ENCODE data around the gene CKAP2L.

The CKAP2L gene

GRCh38 chr2:112791693-112792230 is 27.4 kb upstream of the CKAP2L start:
- no peak for DNase-seq

GRCh38 chr2:112791019-112791418 is 26.6 kb upstream of the CKAP2L start:
- DNase-seq: no peak

- no peak for DNase-seq
These were observed 25.9 kb upstream of the CKAP2L start for GRCh38 chr2:112790305-112790704.

GRCh38 chr2:112789186-112789585 is 24.8 kb upstream of the CKAP2L start:
- DNase-seq: no peak

- no peak for DNase-seq
These were observed 24.2 kb upstream of the CKAP2L start for GRCh38 chr2:112788653-112789052.

GRCh38 chr2:112787729-112788393 is 23.5 kb upstream of the CKAP2L start:
- no peak for DNase-seq

GRCh38 chr2:112787294-112787693 is 22.9 kb upstream of the CKAP2L start:
- no peak for DNase-seq

- DNase-seq: peak; percentile 56
These were observed 20.1 kb upstream of the CKAP2L start, which contains the start of gene IL1A for GRCh38 chr2:112784199-112785189. Gene IL1A (minus strand): TSS chr2:112784493. CDS start chr2:112783770, 723 bp downstream.

- no peak for DNase-seq
These were observed 18.8 kb upstream of the CKAP2L start for GRCh38 chr2:112783187-112783714.

- DNase-seq: no peak
These were observed 17.9 kb upstream of the CKAP2L start for GRCh38 chr2:112782234-112782799.

GRCh38 chr2:112779598-112779997 is 15.2 kb upstream of the CKAP2L start:
- no peak for DNase-seq

GRCh38 chr2:112777036-112777435 is 12.6 kb upstream of the CKAP2L start:
- DNase-seq: no peak

GRCh38 chr2:112776113-112776512 is 11.7 kb upstream of the CKAP2L start:
- no peak for DNase-seq

- no peak for DNase-seq
These were observed 10.3 kb upstream of the CKAP2L start for GRCh38 chr2:112774536-112775285.

GRCh38 chr2:112773556-112773955 is 9.1 kb upstream of the CKAP2L start:
- DNase-seq: no peak

- no peak for DNase-seq
These were observed 8.6 kb upstream of the CKAP2L start for GRCh38 chr2:112772911-112773475.

- no peak for DNase-seq
These were observed 7.9 kb upstream of the CKAP2L start for GRCh38 chr2:112772322-112772721.

GRCh38 chr2:112768432-112768831 is 4.0 kb upstream of the CKAP2L start:
- DNase-seq: no peak

- DNase-seq: no peak
These were observed 3.4 kb upstream of the CKAP2L start for GRCh38 chr2:112767693-112768330.

- no peak for DNase-seq
These were observed 842 bp upstream of the CKAP2L start for GRCh38 chr2:112765251-112765650.

GRCh38 chr2:112762276-112762675 is 2.1 kb downstream of the CKAP2L start:
- no peak for DNase-seq
